ENCODE measurements around the gene ITGA3.

ITGA3 gene

GRCh38 chr17:50102164-50102991 lies 46.5 kb downstream of the ITGA3 start:
- Histone ChIP-seq H3K4me3 (ENCODE audit: severe bottlenecking) (no peak overlapping the region), H3K27me3 (ENCODE audit: insufficient read depth, poor library complexity, severe bottlenecking) (no peaks in the 10 kb centered on the region), H3K36me3 (ENCODE audit: low read depth) (peaks cover 6% of the 10 kb centered on the region; the same call in 1 of the 2 replicates), H3K27ac (ENCODE audit: poor library complexity, severe bottlenecking) (no peak overlapping the region), H3K9me3 (ENCODE audit: severe bottlenecking) (no peaks in the 10 kb centered on the region), H3K4me1 (ENCODE audit: insufficient read depth, poor library complexity, severe bottlenecking) (peaks cover 5% of the 10 kb centered on the region)
- DNase-seq (ENCODE audit: low spot score) (no peak), ATAC-seq (ENCODE audit: low read depth) (no peak)
- TF ChIP-seq CTCF (IDR thresholded peaks at IDR 0.05; ENCODE audit: poor library complexity, severe bottlenecking), result no peak

- no peak overlapping the region for H3K27ac ChIP-seq (ENCODE audit: poor library complexity, severe bottlenecking)
- peaks cover 14% of the 10 kb centered on the region for H3K4me1 ChIP-seq (ENCODE audit: insufficient read depth, poor library complexity, severe bottlenecking)
- no peak overlapping the region for H3K4me3 ChIP-seq (ENCODE audit: severe bottlenecking)
- peaks cover 4% of the 10 kb centered on the region; the same call in 1 of the 2 replicates for H3K36me3 ChIP-seq (ENCODE audit: low read depth)
- no peaks in the 10 kb centered on the region for H3K9me3 ChIP-seq (ENCODE audit: severe bottlenecking)
- no peak for TF ChIP-seq CTCF (IDR thresholded peaks at IDR 0.05; ENCODE audit: poor library complexity, severe bottlenecking)
- DNase-seq (ENCODE audit: low spot score) (no peak), ATAC-seq (ENCODE audit: low read depth) (no peak)
- no peaks in the 10 kb centered on the region for H3K27me3 ChIP-seq (ENCODE audit: insufficient read depth, poor library complexity, severe bottlenecking)
Observed at GRCh38 chr17:50103252-50103651, 47.3 kb downstream of the ITGA3 start.

- Histone ChIP-seq H3K27me3 (ENCODE audit: insufficient read depth, poor library complexity, severe bottlenecking) (no peaks in the 10 kb centered on the region), H3K9me3 (ENCODE audit: severe bottlenecking) (no peaks in the 10 kb centered on the region), H3K36me3 (ENCODE audit: low read depth) (peaks cover 3% of the 10 kb centered on the region; the same call in 1 of the 2 replicates), H3K4me1 (ENCODE audit: insufficient read depth, poor library complexity, severe bottlenecking) (peaks cover 15% of the 10 kb centered on the region), H3K4me3 (ENCODE audit: severe bottlenecking) (no peak overlapping the region), H3K27ac (ENCODE audit: poor library complexity, severe bottlenecking) (no peak overlapping the region)
- no peak for DNase-seq (ENCODE audit: low spot score)
- TF ChIP-seq CTCF (IDR thresholded peaks at IDR 0.05; ENCODE audit: poor library complexity, severe bottlenecking), result no peak
- no peak for ATAC-seq (ENCODE audit: low read depth)
Observed at GRCh38 chr17:50103941-50104340, 48.0 kb downstream of the ITGA3 start.

GRCh38 chr17:50105811-50106210 lies 49.9 kb downstream of the ITGA3 start:
- Histone ChIP-seq H3K36me3 (ENCODE audit: low read depth) (no peaks in the 10 kb centered on the region; the same call in 1 of the 2 replicates), H3K4me3 (ENCODE audit: severe bottlenecking) (no peak overlapping the region), H3K4me1 (ENCODE audit: insufficient read depth, poor library complexity, severe bottlenecking) (peaks cover 15% of the 10 kb centered on the region), H3K27ac (ENCODE audit: poor library complexity, severe bottlenecking) (no peak overlapping the region), H3K27me3 (ENCODE audit: insufficient read depth, poor library complexity, severe bottlenecking) (no peaks in the 10 kb centered on the region), H3K9me3 (ENCODE audit: severe bottlenecking) (no peaks in the 10 kb centered on the region)
- DNase-seq (ENCODE audit: low spot score) (no peak), ATAC-seq (ENCODE audit: low read depth) (no peak)
- no peak for TF ChIP-seq CTCF (IDR thresholded peaks at IDR 0.05; ENCODE audit: poor library complexity, severe bottlenecking)
